NCI-H748 (cell line): ENCODE measurements around the gene CTTNBP2.

Experiments used
- DNase-seq: peaks from one replicate; lab custom pipeline; 2025; ENCODE audit not compliant: unreplicated experiment; lab: John Stamatoyannopoulos, UW

The CTTNBP2 gene

DNA sequence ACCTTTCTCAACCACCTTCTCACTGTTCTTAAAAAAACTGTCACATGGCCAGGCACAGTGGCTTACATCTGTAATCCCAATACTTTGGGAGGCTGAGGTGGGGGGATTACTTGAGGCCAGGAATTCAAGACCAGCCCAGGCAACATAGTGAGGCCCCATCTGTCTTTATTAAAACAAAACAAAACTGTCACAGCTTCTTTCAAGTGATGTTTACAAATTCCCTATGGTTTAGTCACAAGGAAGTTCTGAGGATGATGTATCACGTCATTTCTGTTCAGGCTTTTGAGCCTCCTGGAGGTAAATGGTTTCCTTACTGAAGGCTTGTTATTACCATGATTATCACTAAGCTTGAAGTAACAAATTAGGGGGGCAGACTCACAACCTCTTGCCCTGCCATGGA is 207.2 kb downstream of the CTTNBP2 start:
- DNase-seq: no peak

DNA sequence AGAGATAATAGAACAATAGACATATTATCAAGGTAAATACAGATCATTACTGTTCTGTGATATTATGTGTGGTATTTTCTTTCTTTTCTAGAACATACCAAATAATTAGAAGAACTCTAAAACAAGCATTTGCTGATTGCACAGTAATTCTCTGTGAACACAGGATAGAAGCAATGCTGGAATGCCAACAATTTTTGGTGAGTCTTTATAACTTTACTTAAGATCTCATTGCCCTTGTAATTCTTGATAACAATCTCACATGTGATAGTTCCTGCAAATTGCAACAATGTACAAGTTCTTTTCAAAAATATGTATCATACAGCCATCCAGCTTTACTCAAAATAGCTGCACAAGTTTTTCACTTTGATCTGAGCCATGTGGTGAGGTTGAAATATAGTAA is 207.9 kb downstream of the CTTNBP2 start:
- no peak for DNase-seq

DNA sequence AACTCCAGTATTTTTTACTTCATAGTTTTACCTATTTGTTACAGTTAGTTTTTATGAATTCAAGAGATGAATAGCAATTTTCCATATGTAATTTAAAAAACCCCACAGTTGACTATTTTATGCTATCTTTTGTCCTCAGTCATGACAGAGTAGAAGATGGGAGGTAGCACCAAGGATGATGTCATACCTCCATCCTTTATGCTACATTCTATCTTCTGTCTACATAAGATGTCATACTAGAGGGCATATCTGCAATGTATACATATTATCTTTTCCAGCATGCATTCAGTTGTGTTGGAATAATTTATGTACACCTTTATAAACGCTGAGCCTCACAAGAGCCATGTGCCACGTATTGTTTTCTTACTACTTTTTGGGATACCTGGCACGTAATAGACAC is 209.2 kb downstream of the CTTNBP2 start:
- DNase-seq: no peak

DNA sequence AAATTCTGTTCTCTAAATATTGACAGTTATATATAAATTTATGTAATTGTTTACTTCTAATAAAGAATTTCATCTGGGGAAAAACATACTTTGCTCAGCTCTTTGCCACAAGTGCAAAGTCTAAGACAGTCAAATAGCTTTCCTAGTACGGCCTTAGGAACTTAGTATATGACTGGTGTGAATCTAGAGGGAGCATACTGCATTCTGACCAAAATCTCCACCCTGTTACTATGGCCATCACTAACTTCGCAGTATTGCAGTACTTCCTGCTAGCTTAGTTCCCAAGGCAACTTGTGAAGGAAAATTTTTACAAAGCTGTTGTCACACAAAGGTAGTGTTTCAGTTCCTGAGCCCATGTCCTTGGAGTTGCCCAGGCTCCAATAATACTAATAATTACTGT is 211.9 kb downstream of the CTTNBP2 start:
- DNase-seq: peak; percentile 8
